MG63 (cell line): ENCODE data around the gene MCM10. TPM values are rescaled to one million over a fixed set of nuclear protein-coding genes. Genes with fewer than 3 reads are reported as not detected.
"Not testable (repeated sequence)": the region's sequence is repeated elsewhere in the genome, so short reads cannot be mapped to it uniquely, and the experiment has no call there.

Source experiments
- DNase-seq: peaks from one replicate; pipeline ENCODE4 v3.0.0-alpha.2; 2020
- H3K27me3 ChIP-seq: fragments of 250-450 bp; sonication (Bioruptor Pico); 2 replicates; pipeline ENCODE4 v1.5.1; 2020; ENCODE audit warnings: mild to moderate bottlenecking, moderate library complexity
- H3K36me3 ChIP-seq: fragments of 250-450 bp; sonication (Bioruptor Pico); 2 replicates; pipeline ENCODE4 v1.5.1; 2020; ENCODE audit warnings: mild to moderate bottlenecking, moderate library complexity
- H3K4me3 ChIP-seq: fragments of 250-450 bp; sonication (Bioruptor Pico); 2 replicates; pipeline ENCODE4 v1.5.1; 2020; ENCODE audit warnings: mild to moderate bottlenecking, moderate library complexity
- H3K9me3 ChIP-seq: fragments of 250-450 bp; sonication (Bioruptor Pico); 2 replicates; pipeline ENCODE4 v1.5.1; 2020; ENCODE audit warnings: mild to moderate bottlenecking, moderate library complexity
- total RNA-seq: library from RNA; depleted of rRNA; stranded (reverse); fragments of >200 nt; shearing (Covaris generic); gene quantifications from 2 replicates; pipeline ENCODE4 v1.2.3, GENCODE V29; 2014; ENCODE audit warnings: low replicate concordance; rRNA removed

Gene MCM10
- total RNA-seq, 1 experiment from 2014 or later: 16.3 TPM

GRCh38 chr10:13231808-13232207, 70.5 kb downstream of the MCM10 start:
- H3K36me3 ChIP-seq: no peaks in the 10 kb centered on the region
- no peak overlapping the region for H3K4me3 ChIP-seq
- no peaks in the 10 kb centered on the region for H3K27me3 ChIP-seq
- no peaks in the 10 kb centered on the region for H3K9me3 ChIP-seq
- DNase-seq: no peak

GRCh38 chr10:13233358-13233757, 72.0 kb downstream of the MCM10 start:
- DNase-seq: no peak
- H3K27me3 ChIP-seq: no peaks in the 10 kb centered on the region
- H3K36me3 ChIP-seq: no peaks in the 10 kb centered on the region
- H3K4me3 ChIP-seq: no peak overlapping the region
- H3K9me3 ChIP-seq: no peaks in the 10 kb centered on the region

- H3K4me3 ChIP-seq: no peak within 1 kb of the TSS
- no peaks in the 10 kb centered on the region for H3K27me3 ChIP-seq
- no peak for DNase-seq
- H3K9me3 ChIP-seq: no peaks in the 10 kb centered on the region
- no peaks in the 10 kb centered on the region for H3K36me3 ChIP-seq
Observed at GRCh38 chr10:13234172-13234571, 72.8 kb downstream of the MCM10 start, which contains the start of gene UCMA. Gene UCMA, minus strand, starts transcription at chr10:13234374. Its CDS starts 116 bp downstream, at chr10:13234258.

- H3K27me3 ChIP-seq, H3K9me3 ChIP-seq, H3K36me3 ChIP-seq, H3K4me3 ChIP-seq, DNase-seq: not testable (repeated sequence)
Observed at GRCh38 chr10:13234736-13235135, 73.4 kb downstream of the MCM10 start.

GRCh38 chr10:13236638-13237037, 75.3 kb downstream of the MCM10 start:
- H3K27me3 ChIP-seq: no peaks in the 10 kb centered on the region
- no peak for DNase-seq
- no peak overlapping the region for H3K4me3 ChIP-seq
- H3K36me3 ChIP-seq: no peaks in the 10 kb centered on the region
- H3K9me3 ChIP-seq: no peaks in the 10 kb centered on the region

- Histone ChIP-seq H3K9me3 (no peaks in the 10 kb centered on the region), H3K27me3 (no peaks in the 10 kb centered on the region), H3K4me3 (no peak overlapping the region), H3K36me3 (no peaks in the 10 kb centered on the region)
- DNase-seq: no peak
Observed at GRCh38 chr10:13238271-13239077, 77.1 kb downstream of the MCM10 start.

GRCh38 chr10:13239923-13240322, 78.6 kb downstream of the MCM10 start:
- H3K27me3 ChIP-seq: no peaks in the 10 kb centered on the region
- H3K9me3 ChIP-seq: no peaks in the 10 kb centered on the region
- no peaks in the 10 kb centered on the region for H3K36me3 ChIP-seq
- H3K4me3 ChIP-seq: no peak overlapping the region
- no peak for DNase-seq

- Histone ChIP-seq H3K36me3 (no peaks in the 10 kb centered on the region), H3K27me3 (no peaks in the 10 kb centered on the region), H3K9me3 (no peaks in the 10 kb centered on the region), H3K4me3 (no peak overlapping the region)
- DNase-seq: no peak
Observed at GRCh38 chr10:13241613-13242012, 80.3 kb downstream of the MCM10 start.

- H3K36me3 ChIP-seq, DNase-seq, H3K27me3 ChIP-seq, H3K9me3 ChIP-seq, H3K4me3 ChIP-seq: not testable (repeated sequence)
Observed at GRCh38 chr10:13242260-13242659, 80.9 kb downstream of the MCM10 start.

- H3K9me3 ChIP-seq: no peaks in the 10 kb centered on the region
- no peaks in the 10 kb centered on the region for H3K27me3 ChIP-seq
- H3K4me3 ChIP-seq: no peak overlapping the region
- H3K36me3 ChIP-seq: no peaks in the 10 kb centered on the region
- DNase-seq: no peak
Observed at GRCh38 chr10:13247246-13247645, 85.9 kb downstream of the MCM10 start.

GRCh38 chr10:13247784-13248183, 86.4 kb downstream of the MCM10 start:
- Histone ChIP-seq H3K4me3 (no peak overlapping the region), H3K9me3 (no peaks in the 10 kb centered on the region), H3K27me3 (no peaks in the 10 kb centered on the region), H3K36me3 (no peaks in the 10 kb centered on the region)
- no peak for DNase-seq

GRCh38 chr10:13253726-13254125, 92.4 kb downstream of the MCM10 start:
- H3K27me3 ChIP-seq: peaks cover 16% of the 10 kb centered on the region
- H3K4me3 ChIP-seq: no peak overlapping the region
- H3K36me3 ChIP-seq: no peaks in the 10 kb centered on the region
- H3K9me3 ChIP-seq: no peaks in the 10 kb centered on the region
- no peak for DNase-seq

- Histone ChIP-seq H3K4me3 (no peak overlapping the region), H3K9me3 (no peaks in the 10 kb centered on the region), H3K27me3 (peaks cover 16% of the 10 kb centered on the region), H3K36me3 (no peaks in the 10 kb centered on the region)
- no peak for DNase-seq
Observed at GRCh38 chr10:13256627-13257026, 95.3 kb downstream of the MCM10 start.

GRCh38 chr10:13257621-13258140, 96.3 kb downstream of the MCM10 start:
- Histone ChIP-seq H3K9me3 (no peaks in the 10 kb centered on the region), H3K4me3 (no peak overlapping the region), H3K27me3 (peaks cover 16% of the 10 kb centered on the region), H3K36me3 (no peaks in the 10 kb centered on the region)
- DNase-seq: no peak

Other genes starting within 250 kb of the MCM10 start
- 0.52 and 3.3 TPM in 2 replicates for gene CCDC3, start 159.8 kb upstream of the MCM10 start, total RNA-seq
- 12.6 and 14.0 TPM in 2 replicates for gene OPTN, start 61.4 kb upstream of the MCM10 start, total RNA-seq
- gene UCMA, start 72.8 kb downstream of the MCM10 start, total RNA-seq: not detected in 2 replicates
- 7.2 and 12.7 TPM in 2 replicates for gene PHYH, start 138.5 kb downstream of the MCM10 start, total RNA-seq
- 82.1 and 109 TPM in 2 replicates for gene SEPHS1, start 186.7 kb downstream of the MCM10 start, total RNA-seq